ENCODE measurements around the gene ZNF281.

GRCh38 chr1:200436436-200436835 lies 26.6 kb upstream of the ZNF281 start:
- TF ChIP-seq CTCF (IDR thresholded peaks at IDR 0.05; ENCODE audit: low read depth, low read length, poor library complexity, severe bottlenecking): no peak
- TF ChIP-seq EZH2phosphoT487 (IDR thresholded peaks at IDR 0.05; ENCODE audit: borderline replicate concordance, low read length): no peak
